GM12875 (cell line): Measurements from ENCODE around the gene PKP4.
"Not testable (repeated sequence)": the region's sequence is repeated elsewhere in the genome, so short reads cannot be mapped to it uniquely, and the experiment has no call there.

Experiments
- H3K4me3 ChIP-seq: one replicate; pipeline ENCODE4 v1.5.1; 2011; ENCODE audit warnings: low read depth, low read length, control low read depth
- CTCF ChIP-seq: IDR thresholded peaks from 2 replicates; pipeline ENCODE4 v1.5.1; 2011; ENCODE audit warnings: low read depth, mild to moderate bottlenecking, control low read depth, inconsistent platforms, low read length, moderate library complexity, borderline replicate concordance; ENCODE audit not compliant: insufficient read depth

PKP4 gene

GRCh38 chr2:158473719-158474392 lies 17.1 kb downstream of the PKP4 start:
- no peak overlapping the region for H3K4me3 ChIP-seq

GRCh38 chr2:158474526-158475011 lies 17.8 kb downstream of the PKP4 start:
- not testable (repeated sequence) for H3K4me3 ChIP-seq

More at GRCh38 chr2:158473719-158474392, 17.1 kb downstream of the PKP4 start:
- TF ChIP-seq CTCF = no peak

GRCh38 chr2:158477202-158477601 lies 20.4 kb downstream of the PKP4 start:
- no peak for TF ChIP-seq CTCF

GRCh38 chr2:158478237-158478636 lies 21.5 kb downstream of the PKP4 start:
- no peak for TF ChIP-seq CTCF

More at GRCh38 chr2:158477202-158477601, 20.4 kb downstream of the PKP4 start:
- H3K4me3 ChIP-seq = no peak overlapping the region

GRCh38 chr2:158478816-158479215 lies 22.1 kb downstream of the PKP4 start:
- TF ChIP-seq CTCF = no peak
- H3K4me3 ChIP-seq = no peak overlapping the region

More at GRCh38 chr2:158478237-158478636, 21.5 kb downstream of the PKP4 start:
- no peak overlapping the region for H3K4me3 ChIP-seq

- TF ChIP-seq CTCF = no peak
- H3K4me3 ChIP-seq = no peak overlapping the region
These were observed 24.4 kb downstream of the PKP4 start for GRCh38 chr2:158481116-158481515.

GRCh38 chr2:158482594-158482993 lies 25.8 kb downstream of the PKP4 start:
- TF ChIP-seq CTCF = no peak
- no peak overlapping the region for H3K4me3 ChIP-seq
